Measurements from ENCODE around the gene MTIF3. TPM values are rescaled to one million over a fixed set of nuclear protein-coding genes. Genes with fewer than 3 reads are reported as not detected.

Gene MTIF3, protein sequence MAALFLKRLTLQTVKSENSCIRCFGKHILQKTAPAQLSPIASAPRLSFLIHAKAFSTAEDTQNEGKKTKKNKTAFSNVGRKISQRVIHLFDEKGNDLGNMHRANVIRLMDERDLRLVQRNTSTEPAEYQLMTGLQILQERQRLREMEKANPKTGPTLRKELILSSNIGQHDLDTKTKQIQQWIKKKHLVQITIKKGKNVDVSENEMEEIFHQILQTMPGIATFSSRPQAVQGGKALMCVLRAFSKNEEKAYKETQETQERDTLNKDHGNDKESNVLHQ
- total RNA-seq = 10 to 100 TPM; 28.3 to 29.5 TPM

DNA sequence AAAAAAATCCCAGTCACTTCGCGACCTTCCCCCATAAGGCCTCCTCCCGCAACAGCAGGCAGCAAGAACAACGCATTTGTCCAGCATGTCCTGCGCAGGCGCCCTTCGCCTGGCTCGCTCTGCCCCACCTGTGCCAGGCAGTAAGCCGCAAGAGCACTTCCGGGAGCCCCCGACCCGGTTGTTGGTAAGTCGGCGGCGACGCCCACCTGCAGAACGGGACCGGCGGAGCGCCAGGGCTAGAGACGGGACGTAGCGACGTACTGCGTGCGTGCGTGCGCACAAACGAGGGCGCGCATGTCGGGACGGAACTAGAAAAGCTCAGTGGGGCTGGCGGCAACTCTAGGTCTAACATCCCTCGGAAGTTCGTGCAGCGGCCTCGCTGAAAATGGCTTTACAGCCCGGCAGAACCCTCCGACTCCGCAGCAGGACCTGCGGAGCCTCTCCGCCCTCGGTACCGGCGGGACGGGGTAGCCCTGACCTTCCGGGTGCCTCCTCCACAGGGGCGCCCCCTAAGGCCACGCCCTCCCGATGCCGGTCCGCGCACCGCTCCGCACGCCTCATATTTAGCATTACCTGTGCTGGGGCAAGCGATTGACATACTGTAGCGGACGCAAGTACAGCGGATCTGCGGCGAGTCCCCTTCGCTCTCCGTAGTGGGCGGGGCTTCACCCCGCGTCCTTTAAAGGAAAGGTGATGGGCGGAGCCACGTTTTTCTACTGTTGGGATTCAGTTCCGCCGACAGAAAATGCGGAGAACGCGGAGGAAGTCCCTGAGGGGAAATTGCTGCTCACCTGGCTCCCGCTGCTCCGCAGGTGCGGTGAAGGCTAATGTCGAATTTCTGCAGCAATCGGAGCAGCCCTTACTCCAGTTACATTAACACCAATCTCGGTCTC is at the start of gene MTIF3:
TSS of gene MTIF3 (minus strand) at position 629 of the 893 bp plus-strand sequence. CDS start 10,116 bp downstream, outside the sequence.
- Histone ChIP-seq H3K9me3 (no peaks in the 10 kb centered on the region), H3K36me3 (peaks cover 4% of the 10 kb centered on the region), H3K27ac (peak within 1 kb of the TSS; percentile 94 to 96), H3K4me1 (ENCODE audit: control insufficient read depth in 1 of 2, low read depth in 2 of 2) (peaks cover 14 to 30% of the 10 kb centered on the region in 2 donors), H3K27me3 (replicated peaks; ENCODE audit: insufficient read depth) (no peaks in the 10 kb centered on the region), H3K4me3 (peak within 1 kb of the TSS; percentile 94)
- ATAC-seq (ENCODE audit: insufficient number of reproducible peaks, low FRiP score, low read depth) = peak; percentile 81
- TF ChIP-seq, protein P1, sequence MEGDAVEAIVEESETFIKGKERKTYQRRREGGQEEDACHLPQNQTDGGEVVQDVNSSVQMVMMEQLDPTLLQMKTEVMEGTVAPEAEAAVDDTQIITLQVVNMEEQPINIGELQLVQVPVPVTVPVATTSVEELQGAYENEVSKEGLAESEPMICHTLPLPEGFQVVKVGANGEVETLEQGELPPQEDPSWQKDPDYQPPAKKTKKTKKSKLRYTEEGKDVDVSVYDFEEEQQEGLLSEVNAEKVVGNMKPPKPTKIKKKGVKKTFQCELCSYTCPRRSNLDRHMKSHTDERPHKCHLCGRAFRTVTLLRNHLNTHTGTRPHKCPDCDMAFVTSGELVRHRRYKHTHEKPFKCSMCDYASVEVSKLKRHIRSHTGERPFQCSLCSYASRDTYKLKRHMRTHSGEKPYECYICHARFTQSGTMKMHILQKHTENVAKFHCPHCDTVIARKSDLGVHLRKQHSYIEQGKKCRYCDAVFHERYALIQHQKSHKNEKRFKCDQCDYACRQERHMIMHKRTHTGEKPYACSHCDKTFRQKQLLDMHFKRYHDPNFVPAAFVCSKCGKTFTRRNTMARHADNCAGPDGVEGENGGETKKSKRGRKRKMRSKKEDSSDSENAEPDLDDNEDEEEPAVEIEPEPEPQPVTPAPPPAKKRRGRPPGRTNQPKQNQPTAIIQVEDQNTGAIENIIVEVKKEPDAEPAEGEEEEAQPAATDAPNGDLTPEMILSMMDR (IDR thresholded peaks at IDR 0.05) = peak; percentile 16
- peak; percentile 78 for DNase-seq (ENCODE audit: low spot score)

DNA sequence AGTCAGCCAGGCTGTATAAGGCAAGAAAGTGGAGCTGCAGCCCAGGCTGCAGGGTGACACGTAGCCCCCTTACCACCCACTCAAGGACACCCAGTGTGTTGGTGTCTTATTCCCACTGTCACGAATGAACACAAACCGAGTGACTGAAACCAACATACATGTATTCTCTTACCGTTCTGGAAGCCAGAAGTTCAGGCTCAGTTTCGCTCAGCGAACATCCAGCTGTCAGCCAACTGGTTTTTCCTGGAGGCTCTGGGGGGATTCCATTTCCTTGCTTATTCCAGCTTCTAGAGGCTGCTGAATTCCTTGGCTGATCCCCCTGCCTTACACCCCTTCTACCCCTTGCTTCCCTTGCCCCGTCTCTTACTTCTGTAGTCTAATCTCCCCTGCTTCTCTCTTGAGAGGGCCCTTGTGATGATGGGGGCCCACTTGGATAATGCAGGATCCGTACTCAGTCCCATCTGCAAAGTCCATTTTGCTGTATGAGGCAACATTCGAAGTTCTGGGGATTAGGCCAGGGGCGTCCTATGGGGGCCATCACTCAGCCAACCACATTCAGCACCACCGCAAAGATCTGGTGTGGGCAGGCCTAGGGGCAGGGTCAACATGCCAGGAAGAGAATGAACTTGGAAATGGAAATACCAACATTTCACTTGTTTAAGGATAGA is 47.3 kb upstream of the MTIF3 start:
- Histone ChIP-seq H3K4me3 (no peak overlapping the region), H3K27me3 (replicated peaks; ENCODE audit: insufficient read depth) (no peaks in the 10 kb centered on the region), H3K27ac (no peak overlapping the region), H3K36me3 (no peaks in the 10 kb centered on the region), H3K4me1 (ENCODE audit: control insufficient read depth in 1 of 2, low read depth in 2 of 2) (no peaks in the 10 kb centered on the region), H3K9me3 (no peaks in the 10 kb centered on the region)
- DNase-seq (ENCODE audit: low spot score) = no peak
- no peak for ATAC-seq (ENCODE audit: insufficient number of reproducible peaks, low FRiP score, low read depth)
- TF ChIP-seq, protein P1 (IDR thresholded peaks at IDR 0.05) = no peak

DNA sequence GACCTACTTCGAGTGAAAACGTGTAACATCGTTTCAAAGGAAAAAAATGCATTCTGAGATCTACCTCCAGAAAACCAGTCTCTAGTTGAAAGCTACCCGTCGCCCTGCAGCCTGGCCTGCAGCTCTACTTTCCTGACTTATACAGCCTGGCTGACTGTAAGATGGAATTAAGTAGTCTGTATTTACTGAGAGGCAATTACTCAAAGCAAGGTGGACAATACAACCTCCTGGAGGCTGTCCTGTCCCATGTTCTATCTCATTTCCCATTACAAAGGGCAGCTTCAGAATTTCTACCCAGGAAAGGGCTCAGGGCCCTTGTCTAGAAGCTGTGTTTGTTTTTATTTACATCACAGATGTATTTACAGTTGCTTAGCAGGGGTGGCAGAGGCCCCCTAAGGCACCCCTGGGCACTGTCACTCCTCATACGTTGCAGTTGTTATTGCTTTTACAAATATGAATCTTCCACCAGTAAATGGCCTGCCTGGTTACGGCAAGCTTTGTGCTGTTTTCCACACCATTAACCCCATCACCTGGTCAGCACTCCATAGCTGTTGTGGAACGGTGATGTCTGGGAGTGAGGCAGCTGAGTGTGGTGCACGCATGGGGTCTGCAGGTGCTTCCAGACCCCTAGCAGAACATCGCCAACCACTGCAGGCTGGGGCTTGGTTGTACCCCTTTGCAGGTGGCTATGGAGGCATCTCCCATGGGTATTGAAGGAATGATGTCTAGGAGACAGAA is 46.3 kb upstream of the MTIF3 start:
- no peak for ATAC-seq (ENCODE audit: insufficient number of reproducible peaks, low FRiP score, low read depth)
- no peak for DNase-seq (ENCODE audit: low spot score)
- Histone ChIP-seq H3K4me3 (no peak overlapping the region), H3K36me3 (no peaks in the 10 kb centered on the region), H3K27me3 (replicated peaks; ENCODE audit: insufficient read depth) (no peaks in the 10 kb centered on the region), H3K27ac (no peak overlapping the region), H3K4me1 (ENCODE audit: control insufficient read depth in 1 of 2, low read depth in 2 of 2) (no peaks in the 10 kb centered on the region), H3K9me3 (no peaks in the 10 kb centered on the region)
- TF ChIP-seq, protein P1 (IDR thresholded peaks at IDR 0.05) = no peak

DNA sequence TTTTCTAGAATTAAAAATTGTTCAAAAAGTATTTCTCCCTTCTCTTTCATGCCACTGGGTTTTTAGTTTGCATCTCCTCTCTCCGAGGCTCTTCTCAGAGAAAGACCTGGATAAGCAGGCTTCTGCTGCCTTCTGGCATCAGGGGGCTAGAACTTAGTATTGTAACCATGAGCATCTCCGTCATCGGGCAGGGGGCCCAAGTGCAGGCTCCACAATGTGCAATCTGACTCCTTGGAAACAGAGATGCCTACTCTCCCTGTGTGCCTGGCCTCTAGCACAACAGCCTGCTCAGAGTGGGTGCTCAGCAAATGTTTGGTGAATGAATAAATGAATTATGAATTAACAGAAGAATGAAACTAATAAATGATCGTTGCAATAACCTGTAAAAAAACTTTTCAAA is 45.6 kb upstream of the MTIF3 start:
- H3K36me3 ChIP-seq = no peaks in the 10 kb centered on the region
- H3K4me1 ChIP-seq (ENCODE audit: control insufficient read depth in 1 of 2, low read depth in 2 of 2) = no peaks in the 10 kb centered on the region
- ATAC-seq (ENCODE audit: insufficient number of reproducible peaks, low FRiP score, low read depth) (no peak), DNase-seq (ENCODE audit: low spot score) (no peak)
- TF ChIP-seq, protein P1 (IDR thresholded peaks at IDR 0.05) = no peak
- no peak overlapping the region for H3K4me3 ChIP-seq
- no peak overlapping the region for H3K27ac ChIP-seq
- no peaks in the 10 kb centered on the region for H3K9me3 ChIP-seq
- H3K27me3 ChIP-seq (replicated peaks; ENCODE audit: insufficient read depth) = no peaks in the 10 kb centered on the region

Measured in thoracic aorta (tissue), 2 donors.